ENCODE measurements around the gene LIFR.
"Not testable (repeated sequence)": the region's sequence is repeated elsewhere in the genome, so short reads cannot be mapped to it uniquely, and the experiment has no call there.

LIFR gene

GRCh38 chr5:38527475-38527874, 29.0 kb downstream of the LIFR start:
- no peak overlapping the region for H3K27ac ChIP-seq
- DNase-seq (ENCODE audit: low read depth, low spot score): no peak

- H3K27ac ChIP-seq: no peak overlapping the region
- no peak for DNase-seq (ENCODE audit: low read depth, low spot score)
Measured at GRCh38 chr5:38524022-38524421, 32.4 kb downstream of the LIFR start.

- no peak for DNase-seq (ENCODE audit: low read depth, low spot score)
Measured at GRCh38 chr5:38519476-38519875, 37.0 kb downstream of the LIFR start.

GRCh38 chr5:38518341-38518740, 38.1 kb downstream of the LIFR start:
- H3K27ac ChIP-seq: no peak overlapping the region

More at GRCh38 chr5:38519476-38519875, 37.0 kb downstream of the LIFR start:
- H3K27ac ChIP-seq: no peak overlapping the region

GRCh38 chr5:38516649-38517048, 39.8 kb downstream of the LIFR start:
- H3K27ac ChIP-seq; DNase-seq (ENCODE audit: low read depth, low spot score): not testable (repeated sequence)

More at GRCh38 chr5:38518341-38518740, 38.1 kb downstream of the LIFR start:
- no peak for DNase-seq (ENCODE audit: low read depth, low spot score)

- no peak overlapping the region for H3K27ac ChIP-seq
- DNase-seq (ENCODE audit: low read depth, low spot score): no peak
Measured at GRCh38 chr5:38515646-38516045, 40.8 kb downstream of the LIFR start.

GRCh38 chr5:38515092-38515491, 41.4 kb downstream of the LIFR start:
- no peak for DNase-seq (ENCODE audit: low read depth, low spot score)
- H3K27ac ChIP-seq: no peak overlapping the region

- no peak for DNase-seq (ENCODE audit: low read depth, low spot score)
- H3K27ac ChIP-seq: no peak overlapping the region
Measured at GRCh38 chr5:38509185-38509584, 47.3 kb downstream of the LIFR start.

- DNase-seq (ENCODE audit: low read depth, low spot score): no peak
- no peak overlapping the region for H3K27ac ChIP-seq
Measured at GRCh38 chr5:38506302-38506701, 50.1 kb downstream of the LIFR start.

GRCh38 chr5:38500573-38501260, 55.7 kb downstream of the LIFR start:
- DNase-seq (ENCODE audit: low read depth, low spot score): no peak

GRCh38 chr5:38497946-38498345, 58.5 kb downstream of the LIFR start:
- no peak for DNase-seq (ENCODE audit: low read depth, low spot score)
- H3K27ac ChIP-seq: no peak overlapping the region

More at GRCh38 chr5:38500573-38501260, 55.7 kb downstream of the LIFR start:
- no peak overlapping the region for H3K27ac ChIP-seq

- H3K27ac ChIP-seq: no peak overlapping the region
- no peak for DNase-seq (ENCODE audit: low read depth, low spot score)
Measured at GRCh38 chr5:38494763-38495162, 61.7 kb downstream of the LIFR start.

- H3K27ac ChIP-seq: no peak overlapping the region
- DNase-seq (ENCODE audit: low read depth, low spot score): no peak
Measured at GRCh38 chr5:38494175-38494574, 62.3 kb downstream of the LIFR start.

GRCh38 chr5:38483805-38484398, 72.5 kb downstream of the LIFR start:
- H3K27ac ChIP-seq: no peak overlapping the region

GRCh38 chr5:38479315-38479904, 77.0 kb downstream of the LIFR start:
- no peak overlapping the region for H3K27ac ChIP-seq
- no peak for DNase-seq (ENCODE audit: low read depth, low spot score)

More at GRCh38 chr5:38483805-38484398, 72.5 kb downstream of the LIFR start:
- no peak for DNase-seq (ENCODE audit: low read depth, low spot score)

- H3K27ac ChIP-seq: no peak overlapping the region
- no peak for DNase-seq (ENCODE audit: low read depth, low spot score)
Measured at GRCh38 chr5:38478878-38479277, 77.6 kb downstream of the LIFR start.

- no peak overlapping the region for H3K27ac ChIP-seq
- no peak for DNase-seq (ENCODE audit: low read depth, low spot score)
Measured at GRCh38 chr5:38478166-38478565, 78.3 kb downstream of the LIFR start.

GRCh38 chr5:38473008-38473407, 83.4 kb downstream of the LIFR start:
- no peak for DNase-seq (ENCODE audit: low read depth, low spot score)

GRCh38 chr5:38472541-38472940, 83.9 kb downstream of the LIFR start:
- H3K27ac ChIP-seq: no peak overlapping the region
- DNase-seq (ENCODE audit: low read depth, low spot score): no peak

More at GRCh38 chr5:38473008-38473407, 83.4 kb downstream of the LIFR start:
- H3K27ac ChIP-seq: no peak overlapping the region

- no peak overlapping the region for H3K27ac ChIP-seq
- no peak for DNase-seq (ENCODE audit: low read depth, low spot score)
Measured at GRCh38 chr5:38471709-38472108, 84.7 kb downstream of the LIFR start.

GRCh38 chr5:38469707-38470267, 86.7 kb downstream of the LIFR start:
- DNase-seq (ENCODE audit: low read depth, low spot score): no peak
- no peak overlapping the region for H3K27ac ChIP-seq
